ENCODE measurements around the gene VWA2.

VWA2 gene, protein sequence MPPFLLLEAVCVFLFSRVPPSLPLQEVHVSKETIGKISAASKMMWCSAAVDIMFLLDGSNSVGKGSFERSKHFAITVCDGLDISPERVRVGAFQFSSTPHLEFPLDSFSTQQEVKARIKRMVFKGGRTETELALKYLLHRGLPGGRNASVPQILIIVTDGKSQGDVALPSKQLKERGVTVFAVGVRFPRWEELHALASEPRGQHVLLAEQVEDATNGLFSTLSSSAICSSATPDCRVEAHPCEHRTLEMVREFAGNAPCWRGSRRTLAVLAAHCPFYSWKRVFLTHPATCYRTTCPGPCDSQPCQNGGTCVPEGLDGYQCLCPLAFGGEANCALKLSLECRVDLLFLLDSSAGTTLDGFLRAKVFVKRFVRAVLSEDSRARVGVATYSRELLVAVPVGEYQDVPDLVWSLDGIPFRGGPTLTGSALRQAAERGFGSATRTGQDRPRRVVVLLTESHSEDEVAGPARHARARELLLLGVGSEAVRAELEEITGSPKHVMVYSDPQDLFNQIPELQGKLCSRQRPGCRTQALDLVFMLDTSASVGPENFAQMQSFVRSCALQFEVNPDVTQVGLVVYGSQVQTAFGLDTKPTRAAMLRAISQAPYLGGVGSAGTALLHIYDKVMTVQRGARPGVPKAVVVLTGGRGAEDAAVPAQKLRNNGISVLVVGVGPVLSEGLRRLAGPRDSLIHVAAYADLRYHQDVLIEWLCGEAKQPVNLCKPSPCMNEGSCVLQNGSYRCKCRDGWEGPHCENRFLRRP

DNA sequence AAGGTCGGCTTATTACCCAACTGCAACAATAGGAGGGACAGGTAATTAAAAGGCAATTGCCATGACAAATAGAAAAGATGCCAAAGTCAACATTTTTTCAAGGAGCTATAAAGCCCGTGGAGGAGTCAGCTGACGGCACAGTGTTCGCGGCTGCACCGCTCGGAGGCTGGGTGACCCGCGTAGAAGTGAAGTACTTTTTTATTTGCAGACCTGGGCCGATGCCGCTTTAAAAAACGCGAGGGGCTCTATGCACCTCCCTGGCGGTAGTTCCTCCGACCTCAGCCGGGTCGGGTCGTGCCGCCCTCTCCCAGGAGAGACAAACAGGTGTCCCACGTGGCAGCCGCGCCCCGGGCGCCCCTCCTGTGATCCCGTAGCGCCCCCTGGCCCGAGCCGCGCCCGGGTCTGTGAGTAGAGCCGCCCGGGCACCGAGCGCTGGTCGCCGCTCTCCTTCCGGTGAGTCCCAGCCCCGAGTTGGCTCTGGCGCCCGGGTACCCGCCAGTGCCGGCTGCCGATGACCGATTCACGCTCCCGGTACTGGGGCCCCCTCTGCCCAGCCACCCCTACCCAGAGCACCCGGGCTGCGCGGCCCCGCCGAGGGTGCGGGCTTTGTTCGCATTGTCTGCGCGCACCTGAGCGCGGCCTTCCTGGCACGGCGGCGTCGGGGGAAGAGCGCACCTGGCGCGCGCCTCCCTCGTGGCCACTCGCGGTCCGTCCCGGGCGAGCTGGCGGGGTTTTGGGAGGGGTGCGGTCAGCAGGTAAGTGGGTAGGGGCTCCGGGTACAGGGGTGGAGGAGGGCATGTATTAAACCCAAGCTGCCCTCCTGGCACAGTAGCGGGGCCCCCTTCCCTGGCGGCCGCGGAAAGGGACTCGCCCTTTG, at the start of gene VWA2:
Gene VWA2, plus strand, starts transcription at position 138 of the 877 bp plus-strand sequence. CDS start 9,460 bp downstream, outside the sequence.
- DNase-seq = peak; percentile 84

DNA sequence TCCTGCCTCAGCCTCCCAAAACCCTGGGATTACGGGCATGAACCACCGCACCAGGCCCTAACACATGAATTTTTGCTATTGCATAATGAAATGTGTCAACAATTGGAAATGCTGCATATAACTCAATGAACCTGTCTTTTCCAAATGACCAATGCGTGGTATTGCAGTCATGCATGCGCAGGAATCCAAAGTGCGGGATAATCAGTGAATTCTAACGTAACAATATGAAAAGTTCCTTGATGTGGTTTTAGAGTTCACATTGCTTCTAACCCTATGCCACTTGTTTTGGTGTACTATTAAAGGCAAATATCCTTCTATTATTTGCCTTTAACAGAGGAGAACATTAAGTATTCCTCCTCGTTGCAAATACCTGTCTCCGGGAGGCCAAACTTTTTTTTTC, 49.4 kb upstream of the VWA2 start:
- no peak for DNase-seq

- no peak for DNase-seq
Measured at GRCh38 chr10:114195079-114195478, 44.0 kb upstream of the VWA2 start.

- no peak for DNase-seq
Measured at GRCh38 chr10:114199239-114199638, 39.8 kb upstream of the VWA2 start.

DNA sequence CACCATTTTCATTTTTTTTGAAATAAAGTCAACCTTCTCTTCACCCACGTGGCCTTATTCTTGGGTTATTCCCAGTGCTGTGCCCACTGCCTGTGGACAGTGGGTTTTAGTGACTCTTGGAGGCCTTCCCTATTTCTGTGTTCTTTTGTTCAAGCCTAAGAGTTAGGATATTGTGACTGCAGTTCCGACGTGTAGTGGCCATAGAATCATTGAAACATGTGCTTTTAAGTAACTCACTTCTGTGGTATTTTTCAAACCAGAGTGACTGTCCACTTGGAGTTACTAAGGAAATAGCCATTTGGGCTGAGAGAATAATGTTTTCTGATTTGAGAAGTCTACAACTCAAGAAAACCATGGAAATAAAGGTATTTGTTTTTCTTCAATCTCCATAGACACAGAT, 36.2 kb upstream of the VWA2 start:
- DNase-seq = no peak

GRCh38 chr10:114206902-114207301, 32.2 kb upstream of the VWA2 start:
- DNase-seq = peak; percentile 6

- no peak for DNase-seq
Measured at GRCh38 chr10:114207349-114207748, 31.7 kb upstream of the VWA2 start.

DNA sequence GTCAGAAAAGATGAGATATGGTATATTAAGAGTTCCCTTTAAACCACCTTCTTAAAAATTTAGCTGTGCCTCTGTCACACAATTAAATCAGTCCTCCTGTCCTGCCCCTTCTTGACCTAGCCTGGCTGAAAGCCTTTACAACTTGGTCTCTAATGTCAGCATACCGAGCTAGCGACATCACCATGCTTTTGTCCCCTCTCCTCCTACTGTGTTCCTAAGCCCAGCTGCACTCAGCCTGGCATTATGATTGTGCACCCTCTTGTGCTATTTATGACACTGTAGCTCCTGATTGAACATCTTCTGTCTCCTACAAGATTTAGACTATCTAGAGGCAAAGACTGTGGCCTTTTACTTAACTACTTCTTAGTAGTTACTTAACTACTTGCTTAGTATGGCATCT, 30.7 kb upstream of the VWA2 start:
- DNase-seq = no peak

DNA sequence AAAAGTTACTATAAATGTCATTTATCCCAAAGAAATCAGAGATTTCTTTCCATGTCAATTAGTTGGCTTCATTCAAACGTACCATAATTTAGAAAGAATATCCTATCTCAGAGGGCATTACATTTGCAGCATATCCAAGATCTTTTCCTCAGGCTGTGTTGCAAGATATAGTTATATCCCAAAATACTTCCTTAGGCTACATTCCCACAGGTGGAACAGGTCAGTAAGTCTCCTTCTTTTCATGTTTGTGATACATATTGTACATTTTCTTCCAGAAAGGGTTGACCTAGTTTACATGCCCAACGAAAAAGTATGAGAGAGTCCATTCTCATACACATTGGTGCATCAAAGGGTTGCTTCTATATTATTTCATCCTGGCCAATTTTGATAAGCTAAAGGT, 26.9 kb upstream of the VWA2 start:
- no peak for DNase-seq

DNA sequence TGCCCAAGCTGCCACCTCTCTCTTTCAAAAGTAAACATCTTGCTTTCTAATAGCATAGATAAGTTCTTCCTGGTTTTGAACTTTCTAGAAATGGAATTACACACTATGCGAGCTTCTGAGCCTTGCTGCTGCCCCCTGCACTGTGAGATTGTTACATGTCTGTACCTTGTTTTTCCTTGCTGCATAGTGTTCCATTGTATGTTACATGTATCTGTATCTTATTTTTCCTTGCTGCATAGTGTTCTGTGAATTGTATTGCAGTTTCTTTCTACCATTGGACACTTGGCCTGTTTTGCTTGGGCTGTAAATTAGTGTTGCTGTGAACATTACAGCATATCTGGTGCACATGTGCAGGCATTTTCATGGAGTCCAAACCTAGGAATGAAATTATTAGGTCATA, 24.0 kb upstream of the VWA2 start:
- DNase-seq = no peak

DNA sequence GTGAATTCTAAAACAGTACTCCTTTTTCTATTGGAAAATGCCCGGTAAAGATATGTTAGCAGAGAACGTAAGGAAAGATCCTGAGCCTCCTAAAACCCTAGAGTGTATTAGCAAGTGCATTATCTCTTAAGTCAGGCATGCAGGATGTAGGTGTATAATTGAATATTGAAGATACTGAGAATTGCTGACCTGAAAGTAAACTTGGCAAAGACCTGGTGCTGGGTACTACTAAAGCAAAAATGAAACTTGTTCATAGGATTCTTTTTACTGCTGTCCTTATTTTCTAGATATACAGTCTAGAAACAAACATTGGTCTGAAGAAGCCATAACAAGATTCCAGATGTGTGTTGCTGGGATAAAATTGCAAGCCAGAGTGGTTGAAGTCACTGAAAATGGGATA, 18.8 kb upstream of the VWA2 start:
- DNase-seq = no peak

GRCh38 chr10:114221235-114221634, 17.8 kb upstream of the VWA2 start:
- no peak for DNase-seq

DNA sequence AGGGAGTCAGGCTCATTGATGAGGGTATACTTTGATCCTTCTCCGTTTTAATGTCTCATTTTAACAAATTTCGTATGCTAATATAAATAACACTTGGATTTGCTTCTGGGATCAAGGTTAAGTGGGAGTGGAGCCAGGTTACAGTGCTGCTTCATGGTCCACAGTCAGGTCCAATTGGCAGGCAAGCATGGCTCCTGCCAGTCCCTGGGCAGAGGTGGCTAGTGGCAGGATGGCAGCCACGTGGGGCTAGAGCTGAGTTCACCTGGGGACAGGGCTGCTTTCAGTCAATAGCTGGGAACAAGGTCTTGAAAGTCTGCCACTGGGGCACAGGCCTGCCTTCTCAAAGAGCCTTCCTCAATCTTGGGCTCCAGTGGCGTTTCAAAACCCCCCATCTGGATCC, 16.0 kb upstream of the VWA2 start:
- no peak for DNase-seq

GRCh38 chr10:114228156-114228555, 10.9 kb upstream of the VWA2 start:
- no peak for DNase-seq

GRCh38 chr10:114232561-114233176, 6.4 kb upstream of the VWA2 start:
- DNase-seq = no peak

DNA sequence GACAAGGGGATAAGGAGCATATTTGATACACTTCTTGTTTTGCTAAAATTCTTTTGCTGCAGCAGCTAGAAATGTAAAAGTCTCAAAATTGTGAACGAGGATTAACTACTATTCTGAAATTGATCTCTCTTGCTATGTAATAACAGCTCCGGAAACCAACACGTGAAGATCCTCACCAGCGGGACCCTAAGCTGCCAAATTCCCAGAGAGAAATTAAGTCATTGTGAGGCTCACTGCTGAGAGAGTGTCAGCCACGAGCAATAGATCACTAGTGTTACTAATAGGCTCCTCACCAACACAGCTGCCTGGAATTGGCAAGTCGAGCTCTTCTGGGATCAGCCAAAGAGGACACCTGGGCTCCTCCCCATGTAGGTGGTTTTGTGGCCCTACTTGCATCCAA, 5.6 kb upstream of the VWA2 start:
- DNase-seq = no peak

GRCh38 chr10:114234132-114234531, 4.9 kb upstream of the VWA2 start:
- no peak for DNase-seq

GRCh38 chr10:114239994-114240345, 916 bp downstream of the VWA2 start:
- DNase-seq = no peak

GRCh38 chr10:114242235-114242634, 3.2 kb downstream of the VWA2 start:
- DNase-seq = no peak

- DNase-seq = no peak
Measured at GRCh38 chr10:114243661-114244060, 4.6 kb downstream of the VWA2 start.

DNA sequence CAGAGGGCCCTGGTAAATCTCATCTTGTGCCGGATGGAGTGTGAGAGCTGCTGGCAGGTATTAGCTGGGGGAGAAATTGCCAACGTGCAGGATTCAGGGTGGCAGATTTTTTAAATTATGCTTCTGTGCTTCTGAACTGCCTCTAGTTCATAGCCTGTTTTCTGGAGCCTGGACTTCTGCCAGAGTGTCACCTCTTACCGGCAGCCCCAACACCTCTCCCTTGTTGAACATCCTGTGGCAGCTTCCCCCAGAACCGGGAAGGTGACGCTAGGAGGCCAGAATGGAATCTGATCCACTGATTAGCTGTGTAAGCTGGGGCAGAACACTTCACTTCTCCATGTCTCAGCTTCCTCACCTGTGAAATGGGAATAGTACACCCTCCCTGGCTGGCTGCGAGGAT, 5.1 kb downstream of the VWA2 start:
- DNase-seq = no peak

GRCh38 chr10:114245121-114245791, 6.2 kb downstream of the VWA2 start:
- peak; percentile 66 for DNase-seq

All from DMS53 (cell line).